Stimulated activated CD4-positive, alpha-beta T cell treated with anti-CD3 and anti-CD28 coated beads, Interleukin-4, amount 100 ng/mL, for 4 hours (primary cell): Measurements from ENCODE around the gene ASPDH.
"Not testable (repeated sequence)": the region's sequence is repeated elsewhere in the genome, so short reads cannot be mapped to it uniquely, and the experiment has no call there.

ENCODE experiments used
- DNase-seq, 2 experiments: peaks; one replicate each; pipeline ENCODE4 v3.0.0-alpha.2; 2020

The ASPDH gene

DNA sequence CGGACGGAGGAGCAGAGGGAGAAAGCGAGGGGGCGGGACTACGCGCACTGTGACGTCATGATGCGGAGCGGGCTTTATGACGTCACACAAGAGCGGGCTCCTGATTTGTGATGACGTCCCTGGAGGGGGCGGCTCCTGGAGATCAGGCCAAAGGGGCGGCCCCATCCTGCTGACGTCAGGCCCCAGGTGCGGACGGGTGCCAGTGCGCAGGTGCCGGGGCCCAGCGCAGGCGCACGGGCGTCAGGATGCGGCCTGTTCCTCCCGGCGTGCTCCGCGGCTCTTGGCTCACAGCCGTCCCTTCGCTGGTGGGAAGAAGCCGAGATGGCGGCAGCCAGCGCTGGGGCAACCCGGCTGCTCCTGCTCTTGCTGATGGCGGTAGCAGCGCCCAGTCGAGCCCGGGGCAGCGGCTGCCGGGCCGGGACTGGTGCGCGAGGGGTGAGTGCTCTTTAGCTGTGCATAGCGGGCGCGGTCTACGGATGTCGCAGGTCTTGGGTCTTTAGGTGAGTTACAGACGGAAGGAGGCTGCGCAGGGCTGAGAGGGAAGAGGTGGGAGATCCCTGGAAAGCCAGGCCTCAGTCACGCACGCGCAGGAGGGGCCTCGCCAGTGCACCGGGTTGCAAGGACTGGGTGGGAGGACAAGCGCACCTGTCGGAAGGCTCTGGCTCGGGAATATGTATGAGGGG is 37.3 kb downstream of the ASPDH start, which contains the start of the genes EMC10 and GARIN5A:
Gene EMC10, plus strand, starts transcription at position 284 of the 683 bp plus-strand sequence. Its CDS starts 38 bp downstream, at position 322.
Gene GARIN5A, minus strand, starts transcription at position 625 of the 683 bp plus-strand sequence. Its CDS starts 460 bp downstream, at position 165.
- DNase-seq = peak; percentile 90 to 93

DNA sequence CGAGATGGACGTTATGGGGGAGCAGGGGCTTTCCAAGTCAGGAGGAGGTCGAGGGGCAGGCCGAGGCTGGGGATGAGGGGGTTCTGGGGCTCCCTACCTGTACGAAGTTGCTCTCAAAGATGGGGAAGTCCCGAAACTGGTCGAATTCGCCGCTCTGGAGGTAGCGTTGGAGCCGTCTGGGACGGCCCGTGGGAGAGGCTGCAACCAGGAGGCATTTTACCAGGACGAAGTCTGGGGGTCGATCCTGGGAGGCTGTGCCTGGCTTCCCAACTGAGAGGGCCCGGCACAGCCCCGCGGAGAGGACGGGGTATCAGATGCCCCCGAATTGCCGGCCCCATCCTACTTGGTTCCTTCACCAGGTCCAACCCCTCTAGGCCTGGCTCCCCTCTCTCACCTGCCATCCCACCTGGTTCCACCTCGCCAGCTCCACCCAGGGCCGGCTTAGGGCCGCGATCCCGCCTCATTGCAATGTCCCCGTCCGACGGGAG is 37.9 kb downstream of the ASPDH start:
- DNase-seq = no peak

DNA sequence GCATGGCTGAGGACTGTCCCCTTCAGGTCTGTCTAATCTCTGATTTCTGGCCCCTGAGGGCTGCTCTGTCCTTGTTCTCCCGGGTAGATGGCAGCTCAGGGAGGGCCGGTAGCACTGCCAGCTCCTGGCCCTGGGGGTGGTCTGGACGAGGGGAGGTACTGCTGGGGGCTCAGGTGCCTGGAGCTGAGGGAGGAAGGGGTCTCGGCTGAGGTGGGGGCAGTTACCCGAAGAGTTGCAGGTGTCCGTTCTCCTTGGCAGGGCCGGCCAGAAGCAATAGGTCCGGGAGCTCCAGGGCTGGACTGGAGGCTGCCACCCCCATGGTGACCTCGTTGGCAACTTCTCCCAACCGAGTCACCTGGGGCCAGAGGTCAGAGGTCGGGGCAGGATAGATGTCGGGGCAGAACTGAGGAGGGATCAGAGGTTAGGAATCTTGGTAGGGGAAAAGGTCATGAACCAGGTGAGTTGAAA is 38.6 kb downstream of the ASPDH start:
- DNase-seq = no peak

DNA sequence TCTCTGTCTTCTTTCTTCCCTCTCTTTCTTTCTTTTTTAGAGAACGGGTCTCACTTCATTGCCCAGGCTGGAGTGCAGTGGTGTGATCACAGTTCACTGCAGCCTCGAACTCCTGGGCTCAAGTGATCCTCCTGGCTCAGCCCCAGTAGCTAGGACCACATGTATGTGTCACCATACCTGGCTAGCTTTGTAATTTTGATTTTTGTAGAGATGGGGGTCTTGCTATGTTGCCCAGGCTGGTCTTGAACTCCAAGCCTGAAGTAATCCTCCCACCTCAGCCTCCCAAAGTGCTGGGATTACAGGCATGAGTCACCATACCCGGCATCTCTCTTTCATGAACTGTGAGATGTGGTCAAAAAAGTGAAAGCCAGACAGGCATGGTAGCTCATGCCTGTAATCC is 40.4 kb downstream of the ASPDH start:
- not testable (repeated sequence) for DNase-seq

DNA sequence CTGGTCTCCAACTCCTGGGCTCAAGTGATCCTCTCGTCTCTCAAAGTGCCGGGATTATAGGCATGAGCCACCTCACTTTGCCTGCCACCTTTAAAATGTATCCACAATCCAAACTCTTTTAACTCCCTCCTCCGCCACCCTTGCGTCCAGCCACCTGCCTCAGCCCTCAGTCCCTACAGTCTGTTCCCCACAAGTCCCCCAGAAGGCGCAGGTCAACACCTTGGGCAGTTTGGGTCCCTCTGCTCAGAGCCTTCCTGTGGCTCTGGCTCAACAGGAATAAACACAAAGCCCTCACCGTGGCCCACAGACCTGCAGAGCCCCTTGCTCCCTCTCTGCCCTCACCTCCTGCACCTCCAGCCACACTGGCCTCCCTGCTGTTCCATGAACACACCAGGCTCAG is 44.9 kb downstream of the ASPDH start:
- no peak for DNase-seq

DNA sequence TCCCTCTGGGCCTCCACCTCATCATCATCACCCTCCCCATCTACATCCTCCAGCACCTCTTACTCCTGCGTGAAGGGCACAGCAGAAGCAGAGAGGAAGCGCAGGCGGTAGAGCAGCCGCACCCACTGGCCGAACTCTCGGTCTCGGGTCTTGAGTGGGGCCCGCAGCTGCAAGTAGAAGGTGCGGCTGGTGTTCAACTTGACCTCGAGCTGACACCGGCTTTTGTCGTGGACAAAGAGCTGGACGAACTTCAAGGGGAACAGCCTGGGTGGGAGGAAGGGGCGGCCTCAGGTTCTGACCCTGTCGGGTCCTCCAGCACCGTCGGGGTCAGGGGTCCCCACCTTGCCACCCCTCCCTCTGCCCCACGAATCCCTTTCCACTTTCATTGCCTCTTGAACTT is 46.1 kb downstream of the ASPDH start:
- no peak for DNase-seq

DNA sequence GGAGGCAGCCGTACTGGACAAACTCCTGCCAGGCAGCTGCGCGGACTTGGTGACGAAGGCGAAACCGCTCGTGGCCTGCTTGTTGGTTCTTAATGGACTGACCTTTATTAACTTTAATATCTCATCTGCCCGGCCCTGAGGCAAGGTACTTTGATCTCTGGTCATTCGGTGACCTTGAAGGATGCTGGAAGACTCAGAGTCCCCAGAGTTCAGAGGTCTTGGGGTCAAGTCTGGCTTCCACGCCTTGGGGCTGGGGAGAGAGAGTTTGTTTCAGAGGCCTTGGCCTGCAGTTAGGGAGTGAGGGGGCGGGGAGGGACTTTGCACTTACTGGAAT is 47.0 kb downstream of the ASPDH start:
- no peak for DNase-seq

DNA sequence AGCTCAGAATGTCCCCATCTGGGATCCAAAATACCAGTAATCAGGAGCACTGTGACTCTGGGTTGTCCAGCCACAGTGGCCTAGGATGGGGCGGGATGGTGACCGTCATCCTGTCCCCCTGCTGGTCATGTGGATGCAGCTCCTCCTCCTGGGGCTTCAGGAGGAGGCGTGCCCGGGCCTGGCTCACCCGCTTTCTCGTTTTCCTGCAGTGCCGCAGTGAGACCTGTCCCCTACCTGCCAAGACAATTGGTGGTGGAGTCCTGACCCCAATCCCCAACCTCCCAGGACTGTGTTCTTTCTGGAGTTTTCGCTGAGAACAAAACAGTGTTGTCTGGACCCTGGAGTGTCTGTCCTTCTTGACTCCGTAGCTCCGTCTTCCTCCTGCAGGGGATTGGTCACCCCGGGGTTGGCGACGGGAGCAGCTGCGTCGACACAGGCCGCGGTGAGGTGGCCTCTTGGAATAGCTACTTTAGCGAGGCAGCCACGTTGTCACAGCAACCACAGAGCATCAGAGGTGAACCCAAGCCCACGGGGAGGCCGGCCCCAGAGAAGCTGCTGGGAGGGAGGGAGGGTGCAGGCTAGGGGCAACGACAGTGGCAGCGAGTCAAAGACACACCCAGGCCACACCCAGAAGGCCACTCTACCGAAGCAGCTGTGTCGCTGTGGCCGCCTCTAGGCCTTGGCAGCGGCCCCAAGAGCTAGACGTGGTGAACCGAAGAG is 47.6 kb downstream of the ASPDH start:
- DNase-seq = no peak

DNA sequence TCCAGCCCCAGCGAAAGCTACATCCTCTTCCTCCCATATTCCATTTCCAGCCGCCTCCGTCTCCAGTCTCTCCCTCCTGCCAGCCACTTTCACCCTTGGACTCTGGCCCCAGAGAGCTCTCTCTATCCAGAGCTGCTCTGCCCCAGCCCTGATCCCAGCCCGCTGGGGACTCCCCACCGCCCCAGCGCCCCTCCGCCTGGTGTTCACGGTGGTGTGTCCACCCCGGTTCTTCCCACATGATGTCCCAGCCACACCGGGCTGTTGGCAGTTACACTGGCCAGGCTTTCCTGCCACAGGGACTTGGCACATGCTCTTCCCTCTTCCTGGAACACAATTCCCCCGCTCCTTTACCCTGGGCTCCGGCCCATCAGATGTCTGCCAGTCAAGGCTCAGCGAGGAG is 48.7 kb downstream of the ASPDH start:
- DNase-seq = no peak

DNA sequence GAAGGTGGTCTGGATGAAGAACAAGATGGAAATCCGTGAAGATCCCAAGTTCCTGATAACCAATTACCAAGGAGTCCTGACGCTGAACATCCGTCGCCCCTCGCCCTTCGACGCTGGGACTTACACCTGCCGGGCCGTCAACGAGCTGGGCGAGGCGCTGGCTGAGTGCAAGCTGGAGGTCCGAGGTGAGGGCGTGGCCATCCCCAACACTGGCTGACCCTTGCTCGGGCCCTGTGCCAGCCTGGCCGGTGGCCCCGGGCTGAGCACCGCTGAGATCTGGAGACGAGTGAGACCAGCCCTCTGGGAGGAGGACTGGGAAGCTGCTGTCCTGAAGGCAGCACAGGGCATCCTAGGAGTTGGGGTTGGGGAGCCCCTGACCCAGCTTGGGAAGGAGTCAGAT is 49.4 kb downstream of the ASPDH start:
- DNase-seq = no peak

DNA sequence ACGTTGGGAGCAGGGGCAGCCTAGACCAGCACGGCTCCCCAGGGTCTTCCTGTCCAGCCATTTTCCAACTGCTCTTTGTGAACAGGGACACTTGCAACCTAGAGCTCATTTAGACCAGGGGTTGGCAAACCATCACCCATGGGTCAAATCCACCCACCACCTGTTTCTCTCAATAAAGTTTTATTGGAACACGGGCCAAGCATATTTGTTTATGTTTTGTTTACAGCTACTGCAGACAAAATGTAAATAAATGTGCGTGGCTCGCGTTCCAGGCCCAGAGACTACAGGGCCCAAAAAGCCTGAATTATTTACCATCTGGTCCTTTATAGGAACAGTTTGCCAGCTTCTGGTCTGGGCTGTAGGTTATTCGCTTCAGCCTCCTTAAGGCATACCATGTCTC is 50.7 kb downstream of the ASPDH start:
- no peak for DNase-seq
